HL-60 (cell line): Measurements from ENCODE around the gene STON1.

Experiments used
- POLR2AphosphoS5 ChIP-seq: IDR thresholded peaks from 2 replicates; pipeline ENCODE4 v1.6.1; 2012; ENCODE audit warnings: low read depth
- TF ChIP-seq, protein P1 (sequence below): IDR thresholded peaks from one replicate; pipeline ENCODE4 v1.5.1; 2011; ENCODE audit warnings: low read length, control low read depth, inconsistent platforms; ENCODE audit not compliant: insufficient read depth
- TF ChIP-seq, protein P2 (sequence below): IDR thresholded peaks from 2 replicates; pipeline ENCODE4 v1.6.1; 2012; ENCODE audit warnings: low read depth; ENCODE audit not compliant: insufficient replicate concordance

DNA sequence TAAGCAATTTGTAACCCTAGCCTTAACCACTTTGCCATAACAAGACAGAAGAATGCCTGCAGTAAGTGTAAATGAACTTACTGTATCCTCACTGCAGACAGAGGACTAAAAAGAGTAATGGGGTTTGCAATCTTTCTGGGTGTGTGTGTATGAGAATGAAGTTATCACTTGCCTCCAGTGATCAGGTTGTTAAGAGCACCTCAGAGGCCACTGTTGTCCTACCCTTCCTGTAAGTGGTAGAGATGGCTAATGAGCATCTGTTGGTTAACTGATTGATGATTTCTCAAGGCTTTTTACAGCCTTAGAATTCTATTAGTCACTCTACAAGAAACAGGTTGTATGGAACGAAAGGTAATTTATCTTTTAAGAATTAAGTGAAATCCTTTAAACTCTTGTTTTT is 60.1 kb downstream of the STON1 start:
- TF ChIP-seq, protein P1, sequence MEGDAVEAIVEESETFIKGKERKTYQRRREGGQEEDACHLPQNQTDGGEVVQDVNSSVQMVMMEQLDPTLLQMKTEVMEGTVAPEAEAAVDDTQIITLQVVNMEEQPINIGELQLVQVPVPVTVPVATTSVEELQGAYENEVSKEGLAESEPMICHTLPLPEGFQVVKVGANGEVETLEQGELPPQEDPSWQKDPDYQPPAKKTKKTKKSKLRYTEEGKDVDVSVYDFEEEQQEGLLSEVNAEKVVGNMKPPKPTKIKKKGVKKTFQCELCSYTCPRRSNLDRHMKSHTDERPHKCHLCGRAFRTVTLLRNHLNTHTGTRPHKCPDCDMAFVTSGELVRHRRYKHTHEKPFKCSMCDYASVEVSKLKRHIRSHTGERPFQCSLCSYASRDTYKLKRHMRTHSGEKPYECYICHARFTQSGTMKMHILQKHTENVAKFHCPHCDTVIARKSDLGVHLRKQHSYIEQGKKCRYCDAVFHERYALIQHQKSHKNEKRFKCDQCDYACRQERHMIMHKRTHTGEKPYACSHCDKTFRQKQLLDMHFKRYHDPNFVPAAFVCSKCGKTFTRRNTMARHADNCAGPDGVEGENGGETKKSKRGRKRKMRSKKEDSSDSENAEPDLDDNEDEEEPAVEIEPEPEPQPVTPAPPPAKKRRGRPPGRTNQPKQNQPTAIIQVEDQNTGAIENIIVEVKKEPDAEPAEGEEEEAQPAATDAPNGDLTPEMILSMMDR, result no peak
- TF ChIP-seq POLR2AphosphoS5, result no peak
- TF ChIP-seq, protein P2, sequence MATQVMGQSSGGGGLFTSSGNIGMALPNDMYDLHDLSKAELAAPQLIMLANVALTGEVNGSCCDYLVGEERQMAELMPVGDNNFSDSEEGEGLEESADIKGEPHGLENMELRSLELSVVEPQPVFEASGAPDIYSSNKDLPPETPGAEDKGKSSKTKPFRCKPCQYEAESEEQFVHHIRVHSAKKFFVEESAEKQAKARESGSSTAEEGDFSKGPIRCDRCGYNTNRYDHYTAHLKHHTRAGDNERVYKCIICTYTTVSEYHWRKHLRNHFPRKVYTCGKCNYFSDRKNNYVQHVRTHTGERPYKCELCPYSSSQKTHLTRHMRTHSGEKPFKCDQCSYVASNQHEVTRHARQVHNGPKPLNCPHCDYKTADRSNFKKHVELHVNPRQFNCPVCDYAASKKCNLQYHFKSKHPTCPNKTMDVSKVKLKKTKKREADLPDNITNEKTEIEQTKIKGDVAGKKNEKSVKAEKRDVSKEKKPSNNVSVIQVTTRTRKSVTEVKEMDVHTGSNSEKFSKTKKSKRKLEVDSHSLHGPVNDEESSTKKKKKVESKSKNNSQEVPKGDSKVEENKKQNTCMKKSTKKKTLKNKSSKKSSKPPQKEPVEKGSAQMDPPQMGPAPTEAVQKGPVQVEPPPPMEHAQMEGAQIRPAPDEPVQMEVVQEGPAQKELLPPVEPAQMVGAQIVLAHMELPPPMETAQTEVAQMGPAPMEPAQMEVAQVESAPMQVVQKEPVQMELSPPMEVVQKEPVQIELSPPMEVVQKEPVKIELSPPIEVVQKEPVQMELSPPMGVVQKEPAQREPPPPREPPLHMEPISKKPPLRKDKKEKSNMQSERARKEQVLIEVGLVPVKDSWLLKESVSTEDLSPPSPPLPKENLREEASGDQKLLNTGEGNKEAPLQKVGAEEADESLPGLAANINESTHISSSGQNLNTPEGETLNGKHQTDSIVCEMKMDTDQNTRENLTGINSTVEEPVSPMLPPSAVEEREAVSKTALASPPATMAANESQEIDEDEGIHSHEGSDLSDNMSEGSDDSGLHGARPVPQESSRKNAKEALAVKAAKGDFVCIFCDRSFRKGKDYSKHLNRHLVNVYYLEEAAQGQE, result no peak
